Kidney epithelial cell (primary cell): ENCODE measurements around the gene OR4A47. TPM values are rescaled to one million over a fixed set of nuclear protein-coding genes. Genes with fewer than 3 reads are reported as not detected.
"Not testable (repeated sequence)": the region's sequence is repeated elsewhere in the genome, so short reads cannot be mapped to it uniquely, and the experiment has no call there.

Experiments
- DNase-seq: peaks from one replicate; pipeline ENCODE4 v3.0.0-alpha.2; 2010; ENCODE audit warnings: low read depth
- H3K27me3 ChIP-seq: 2 replicates; pipeline ENCODE4 v1.6.0; 2011; ENCODE audit warnings: low read length; ENCODE audit not compliant: control insufficient read depth, insufficient read depth
- H3K36me3 ChIP-seq: 2 replicates; pipeline ENCODE4 v1.5.1; 2011; ENCODE audit warnings: low read length; ENCODE audit not compliant: control insufficient read depth, insufficient read depth
- H3K4me3 ChIP-seq: 2 replicates; pipeline ENCODE4 v1.5.1; 2011; ENCODE audit warnings: low read depth, mild to moderate bottlenecking, control low read depth, low read length
- CTCF ChIP-seq: IDR thresholded peaks from 2 replicates; pipeline ENCODE4 v1.5.1; 2011; ENCODE audit warnings: mild to moderate bottlenecking, moderate library complexity, low read length, control low read depth, inconsistent platforms; ENCODE audit not compliant: insufficient read depth, poor library complexity, severe bottlenecking
- total RNA-seq: library from RNA; depleted of rRNA; stranded (reverse); fragments of >200 nt; gene quantifications from 2 replicates; pipeline ENCODE4 v1.2.3, GENCODE V29; 2015

Gene OR4A47
- total RNA-seq = not detected in 2 replicates

- not testable (repeated sequence) for DNase-seq, H3K36me3 ChIP-seq, H3K4me3 ChIP-seq, H3K27me3 ChIP-seq
These were observed at the start of gene OR4A47 for GRCh38 chr11:48488493-48488892. Gene OR4A47, plus strand, starts transcription at chr11:48488793. Its CDS starts 0 bp downstream, at chr11:48488793.

- not testable (repeated sequence) for H3K27me3 ChIP-seq, DNase-seq, H3K4me3 ChIP-seq, H3K36me3 ChIP-seq
These were observed 32.7 kb upstream of the OR4A47 start for GRCh38 chr11:48455909-48456308.

- not testable (repeated sequence) for H3K36me3 ChIP-seq, DNase-seq, H3K27me3 ChIP-seq, H3K4me3 ChIP-seq
These were observed 14.6 kb upstream of the OR4A47 start for GRCh38 chr11:48473966-48474365.

- H3K4me3 ChIP-seq, DNase-seq, H3K36me3 ChIP-seq, H3K27me3 ChIP-seq: not testable (repeated sequence)
These were observed 13.9 kb upstream of the OR4A47 start for GRCh38 chr11:48474703-48475102.

- not testable (repeated sequence) for H3K36me3 ChIP-seq, H3K27me3 ChIP-seq, H3K4me3 ChIP-seq, DNase-seq
These were observed 17.6 kb downstream of the OR4A47 start for GRCh38 chr11:48506169-48506568.

GRCh38 chr11:48538991-48539390 is 50.4 kb downstream of the OR4A47 start:
- DNase-seq = no peak
- Histone ChIP-seq H3K4me3 (no peak overlapping the region), H3K36me3 (no peaks in the 10 kb centered on the region), H3K27me3 (no peaks in the 10 kb centered on the region)
- no peak for TF ChIP-seq CTCF

Other genes starting within 250 kb of the OR4A47 start
- gene OR4X2, start 243.7 kb upstream of the OR4A47 start, total RNA-seq = not detected in 2 replicates
- gene OR4X1, start 224.9 kb upstream of the OR4A47 start, total RNA-seq = not detected in 2 replicates
- not detected in 2 replicates for gene OR4S1, start 182.6 kb upstream of the OR4A47 start, total RNA-seq
- not detected in 2 replicates for gene OR4C3, start 163.9 kb upstream of the OR4A47 start, total RNA-seq
- not detected in 2 replicates for gene OR4C5, start 122.3 kb upstream of the OR4A47 start, total RNA-seq